Limb (tissue), 2 donors: ENCODE data around the gene ZNF730.
A peak's percentile ranks its signal among the peaks of the same experiment; 100 is the strongest.
"Not testable (repeated sequence)": the region's sequence is repeated elsewhere in the genome, so short reads cannot be mapped to it uniquely, and the experiment has no call there.

Experiments
- DNase-seq, 2 donors: peaks; one replicate each; pipeline ENCODE4 v3.0.0-alpha.2; 2016; ENCODE audit errors: extremely low spot score in 2 of 2

The ZNF730 gene

DNA sequence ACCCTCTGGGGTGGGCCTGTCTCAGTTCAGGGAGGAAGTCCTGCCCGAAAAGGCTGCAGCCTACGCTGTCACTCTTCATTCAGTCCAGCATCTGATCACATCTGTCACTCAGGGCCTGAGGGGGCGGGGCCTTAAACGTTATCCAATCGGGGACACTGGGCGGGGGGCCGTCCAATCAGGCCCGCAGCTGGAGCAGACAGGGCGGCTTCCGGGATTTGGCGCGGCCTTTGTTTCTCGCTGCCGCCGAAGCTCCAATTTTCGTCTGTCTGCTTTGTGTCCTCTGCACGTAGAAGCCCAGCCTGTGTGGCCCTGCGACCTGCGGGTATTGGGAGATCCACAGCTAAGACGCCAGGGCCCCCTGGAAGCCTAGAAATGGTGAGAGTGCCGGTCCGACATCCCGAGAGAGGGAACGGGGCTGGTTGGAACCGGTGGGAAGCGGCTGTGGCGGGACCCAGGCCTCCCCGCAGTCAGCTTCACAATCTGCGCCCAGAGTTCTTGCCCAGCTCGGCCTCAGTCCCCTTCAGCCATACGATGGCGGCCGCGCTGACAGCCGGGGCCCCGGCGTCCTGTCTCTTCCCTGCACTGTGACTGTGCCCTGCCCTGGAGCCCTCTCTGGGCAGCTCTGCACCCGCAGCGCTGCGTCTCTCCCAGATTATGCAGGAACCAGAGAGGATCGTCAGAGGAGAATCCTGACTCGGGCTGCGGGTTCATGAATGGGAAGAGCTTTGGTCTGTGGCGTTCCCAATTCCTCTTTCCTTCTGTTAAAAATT, at the start of gene ZNF730:
ZNF730 (plus strand) TSS at position 224 of the 770 bp plus-strand sequence; CDS start at position 373, 149 bp downstream.
- peak; percentile 90 to 91 for DNase-seq

GRCh38 chr19:23070353-23071146, 46.3 kb upstream of the ZNF730 start:
- DNase-seq: peak; percentile 32 to 50

DNA sequence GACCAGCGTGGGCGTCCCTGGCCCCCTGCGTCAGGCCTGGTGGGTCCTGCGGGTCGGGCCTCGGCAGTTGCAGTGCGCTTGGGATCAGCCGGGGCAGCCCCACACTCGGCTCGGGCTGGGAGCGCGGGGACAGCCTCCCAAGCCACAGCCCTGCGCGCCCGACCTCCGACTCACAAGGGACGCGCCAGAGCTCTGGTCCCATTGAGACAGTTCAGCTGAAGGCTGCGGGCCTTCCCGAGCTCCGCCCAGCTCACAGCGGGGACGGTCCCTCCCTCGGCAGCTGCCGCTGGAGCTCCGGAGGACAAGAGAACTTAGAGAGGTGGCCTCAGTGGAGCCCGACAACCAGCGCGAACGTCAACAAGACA, 45.7 kb upstream of the ZNF730 start:
- peak; percentile 8 to 56 for DNase-seq

DNA sequence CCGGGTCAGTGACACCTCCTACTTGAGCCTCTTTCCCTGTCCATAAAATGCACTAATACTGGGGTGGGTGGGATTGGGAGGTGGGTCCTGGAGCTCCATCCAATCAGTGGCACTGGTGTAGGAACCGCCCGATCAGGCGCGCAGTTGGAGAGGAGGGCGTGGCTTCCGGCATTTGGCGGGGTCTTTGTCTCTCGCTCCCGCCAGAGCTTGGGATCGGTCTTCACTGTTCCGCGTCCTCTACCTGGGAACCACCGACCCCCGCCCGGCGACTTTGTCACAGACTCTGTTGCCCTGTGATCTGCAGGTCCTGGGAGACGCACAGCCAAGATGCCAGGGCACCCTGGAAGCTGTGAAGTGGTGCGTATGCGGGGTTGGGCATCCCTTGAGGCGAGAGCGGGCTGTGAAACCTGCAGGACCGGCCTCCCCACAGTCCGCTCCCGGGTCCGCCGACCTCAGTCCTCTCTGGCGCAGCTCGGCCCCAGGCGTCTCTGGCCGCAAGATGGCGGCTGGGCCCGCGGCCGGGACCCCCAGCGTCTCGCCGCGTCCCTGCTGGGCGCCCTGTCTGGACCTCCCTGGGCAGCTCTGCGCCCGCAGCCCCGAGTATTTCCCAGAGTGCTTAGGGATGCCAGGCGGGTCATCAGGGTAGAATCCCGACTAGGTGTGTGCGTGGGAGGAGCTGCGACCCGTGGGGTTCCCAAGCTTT, 41.6 kb upstream of the ZNF730 start:
- DNase-seq: peak; percentile 83 to 88

DNA sequence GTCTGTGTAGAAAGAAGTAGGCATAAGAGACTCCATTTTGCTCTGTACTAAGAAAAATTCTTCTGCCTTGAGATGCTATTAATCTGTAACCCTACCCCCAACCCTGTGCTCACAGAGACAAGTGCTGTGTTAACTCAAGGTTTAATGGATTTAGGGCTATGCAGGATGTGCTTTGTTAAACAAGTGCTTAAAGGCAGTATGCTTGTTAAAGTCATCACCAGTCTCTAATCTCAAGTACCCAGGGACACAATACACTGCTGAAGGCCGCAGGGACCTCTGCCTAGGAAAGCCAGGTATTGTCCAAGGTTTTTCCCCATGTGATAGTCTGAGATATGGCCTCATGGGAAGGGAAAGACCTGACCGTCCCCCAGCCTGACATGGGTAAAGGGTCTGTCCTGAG, 39.0 kb upstream of the ZNF730 start:
- DNase-seq: not testable (repeated sequence)

DNA sequence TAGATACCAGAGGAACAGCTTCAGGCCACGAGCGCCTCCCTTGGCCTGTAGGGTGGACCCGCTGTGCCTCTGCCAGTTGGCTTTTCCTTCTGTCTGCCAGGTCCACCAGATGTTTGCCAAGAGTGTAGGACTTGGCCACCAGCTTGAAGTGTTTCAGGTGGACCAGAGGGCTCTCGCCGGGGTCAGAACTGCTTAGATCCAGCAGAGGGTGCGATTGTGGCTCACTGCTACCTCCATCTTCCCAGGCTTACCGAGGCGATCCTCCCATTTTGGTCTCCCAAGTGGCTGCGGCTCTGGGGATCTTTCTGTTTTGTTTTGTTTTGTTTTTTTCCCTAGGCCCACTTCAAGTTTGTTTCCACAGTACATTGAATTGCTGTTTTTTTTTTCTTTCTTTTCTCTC, 23.0 kb upstream of the ZNF730 start:
- no peak for DNase-seq

DNA sequence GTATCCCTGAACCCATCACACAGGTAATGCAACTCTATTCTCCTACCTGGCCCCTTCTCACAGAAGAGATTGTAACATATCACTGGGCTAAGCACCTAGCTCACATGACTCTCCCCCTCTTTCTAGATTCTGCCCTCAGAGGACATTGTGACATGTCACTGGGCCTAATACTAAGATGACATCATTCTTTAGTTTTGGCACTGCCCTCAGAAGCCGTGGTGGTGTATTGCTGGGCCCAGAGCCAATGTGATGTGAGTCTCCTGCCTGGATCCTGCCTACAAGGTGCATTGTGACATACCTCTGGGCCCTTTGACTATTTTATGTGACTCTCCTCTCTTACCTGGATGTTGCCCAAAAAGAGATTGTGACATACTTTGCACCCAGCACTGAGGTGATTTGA, 21.4 kb upstream of the ZNF730 start:
- DNase-seq: no peak

- DNase-seq: no peak
Measured at GRCh38 chr19:23098286-23098685, 18.5 kb upstream of the ZNF730 start.

- no peak for DNase-seq
Measured at GRCh38 chr19:23098988-23099387, 17.8 kb upstream of the ZNF730 start.

GRCh38 chr19:23099966-23100365, 16.9 kb upstream of the ZNF730 start:
- DNase-seq: no peak

- DNase-seq: no peak
Measured at GRCh38 chr19:23101241-23101640, 15.6 kb upstream of the ZNF730 start.

- no peak for DNase-seq
Measured at GRCh38 chr19:23118400-23118799, 1.6 kb downstream of the ZNF730 start.

DNA sequence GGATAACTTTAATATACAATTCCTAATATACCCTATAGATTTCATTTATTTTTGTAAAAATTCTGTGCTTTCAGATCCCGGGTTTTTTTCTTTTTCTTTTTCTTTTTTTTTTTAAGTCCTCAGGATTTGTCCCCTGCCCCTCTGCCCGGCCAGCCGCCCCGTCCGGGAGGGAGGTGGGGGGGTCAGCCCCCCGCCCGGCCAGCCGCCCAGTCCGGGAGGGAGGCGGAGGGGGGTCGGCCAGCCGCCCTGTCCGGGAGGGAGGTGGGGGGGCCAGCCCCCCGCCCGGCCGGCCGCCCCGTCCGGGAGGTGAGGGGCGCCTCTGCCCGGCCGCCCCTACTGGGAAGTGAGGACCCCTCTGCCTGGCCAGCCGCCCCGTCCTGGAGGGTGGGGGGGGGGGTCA, 17.4 kb downstream of the ZNF730 start:
- DNase-seq: not testable (repeated sequence)

- DNase-seq: no peak
Measured at GRCh38 chr19:23145617-23146415, 29.0 kb downstream of the ZNF730 start.

DNA sequence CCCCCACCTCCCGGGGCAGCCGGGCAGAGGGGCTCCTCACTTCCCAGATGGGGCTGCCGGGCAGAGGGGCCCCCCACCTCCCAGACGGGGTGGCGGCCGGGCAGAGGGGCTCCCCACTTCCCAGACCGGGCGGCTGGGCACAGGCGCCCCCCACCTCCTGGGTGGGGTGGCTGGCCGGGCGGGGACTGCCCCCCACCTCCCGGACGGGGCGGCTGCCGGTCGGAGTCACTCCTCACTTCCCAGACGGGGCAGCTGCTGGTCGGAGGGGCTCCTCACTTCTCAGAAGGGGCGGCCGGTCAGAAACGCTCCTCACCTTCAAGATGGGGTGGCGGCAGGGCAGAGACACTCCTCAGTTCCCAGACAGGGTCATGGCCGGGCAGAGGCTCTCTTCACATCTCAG, 43.9 kb downstream of the ZNF730 start:
- DNase-seq: no peak

GRCh38 chr19:23168286-23168685, 51.5 kb downstream of the ZNF730 start:
- DNase-seq: not testable (repeated sequence)

DNA sequence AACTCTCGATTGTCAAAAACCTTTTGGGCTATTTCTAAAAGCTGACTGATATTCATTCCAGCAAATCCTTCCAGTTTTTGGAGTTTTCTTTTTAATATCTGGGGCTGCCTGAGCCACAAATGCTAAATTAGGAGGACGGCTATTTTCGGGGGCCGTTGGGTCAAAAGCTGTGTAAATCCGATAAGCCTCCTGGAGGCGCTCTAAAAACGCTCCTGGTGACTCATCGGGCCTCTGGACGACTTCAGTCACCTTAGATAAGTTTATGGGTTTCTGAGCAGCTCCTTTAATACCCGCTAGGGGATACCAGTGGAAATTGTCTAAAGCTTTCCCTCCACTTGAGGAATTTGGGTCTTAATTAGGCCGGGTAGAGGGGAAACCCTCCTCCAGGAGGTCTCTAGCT, 66.4 kb downstream of the ZNF730 start:
- no peak for DNase-seq

DNA sequence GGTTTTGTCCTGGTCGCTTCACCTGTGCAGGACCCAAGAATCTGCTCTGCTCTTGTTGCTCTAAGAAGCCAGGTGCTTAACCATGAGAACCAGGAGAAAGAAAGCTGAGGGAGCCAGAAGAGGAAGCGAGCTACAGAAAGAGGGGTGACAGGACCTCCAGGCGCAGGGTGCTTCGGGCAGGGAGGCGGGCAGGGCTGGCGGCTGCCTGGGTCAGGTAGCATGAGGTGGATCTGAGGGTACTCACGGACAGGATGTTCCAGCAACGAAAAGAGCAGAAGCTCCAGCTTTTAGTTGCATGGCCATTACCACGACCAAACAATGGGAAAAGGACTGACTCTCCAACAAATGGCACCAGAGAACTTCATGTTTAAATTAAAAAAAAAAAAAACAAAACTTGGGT, 73.5 kb downstream of the ZNF730 start:
- DNase-seq: no peak
